Activated CD8-positive, alpha-beta memory T cell treated with anti-CD3 and anti-CD28 coated beads for 24 hours (primary cell): ENCODE data around the gene DNM2.
"Not testable (repeated sequence)": the region's sequence is repeated elsewhere in the genome, so short reads cannot be mapped to it uniquely, and the experiment has no call there.

Experiments used
- DNase-seq: peaks from one replicate; pipeline ENCODE4 v3.0.0-alpha.2; 2020

Gene DNM2

GRCh38 chr19:10727685-10728201, 9.9 kb downstream of the DNM2 start:
- DNase-seq = no peak

DNA sequence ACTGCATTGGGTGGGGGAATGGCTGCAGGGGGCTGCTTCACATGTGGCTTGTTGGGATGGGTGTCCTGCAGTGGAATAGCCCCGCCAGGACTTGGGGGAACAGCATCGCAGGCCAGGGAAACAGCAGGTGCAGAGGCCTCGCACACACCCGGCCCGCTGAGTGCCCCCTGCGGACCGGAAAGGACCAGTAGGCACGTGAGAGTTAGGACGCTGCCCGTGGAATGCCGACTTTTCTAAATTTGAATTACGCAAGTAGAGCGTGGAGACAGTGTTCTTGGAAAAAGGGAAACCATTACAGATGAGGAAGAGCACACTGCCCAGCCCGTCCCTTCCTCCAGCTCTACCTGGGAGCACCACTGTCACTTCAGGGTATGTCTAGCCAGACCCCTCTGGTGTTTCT, 11.5 kb downstream of the DNM2 start:
- DNase-seq = no peak

- DNase-seq = no peak
Measured at GRCh38 chr19:10730932-10731331, 13.1 kb downstream of the DNM2 start.

- DNase-seq = no peak
Measured at GRCh38 chr19:10735741-10736140, 17.9 kb downstream of the DNM2 start.

GRCh38 chr19:10736189-10736588, 18.3 kb downstream of the DNM2 start:
- no peak for DNase-seq

DNA sequence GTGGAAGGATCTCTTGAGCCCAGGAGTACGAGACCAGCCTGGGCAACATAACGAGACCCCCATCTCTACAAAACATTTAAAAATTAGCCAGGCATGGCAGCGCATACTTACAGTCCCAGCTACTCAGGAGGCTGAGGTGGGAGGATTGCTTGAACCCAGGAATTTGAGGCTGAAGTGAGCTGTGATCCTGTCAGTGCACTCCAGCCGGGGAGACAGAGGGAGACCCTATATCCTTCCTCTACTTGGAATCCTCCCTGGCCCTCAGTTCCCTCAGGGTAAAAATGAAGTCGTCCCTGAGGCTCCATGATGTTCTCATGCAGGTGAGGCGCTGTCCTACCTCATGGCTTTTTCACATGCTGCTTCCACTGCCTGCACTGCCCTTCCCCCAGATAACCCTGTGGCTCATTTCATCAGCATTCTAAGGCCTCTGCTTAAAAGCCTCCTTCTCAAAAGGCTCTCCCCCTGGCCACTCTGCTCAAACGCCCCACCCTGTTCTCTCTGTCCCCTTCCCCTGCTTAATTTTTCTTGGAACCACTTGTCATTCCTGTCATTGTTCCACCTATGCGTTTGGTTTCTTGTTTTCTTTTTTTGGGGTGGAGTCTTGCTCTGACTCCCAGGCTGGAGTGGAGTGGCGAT, 19.2 kb downstream of the DNM2 start:
- no peak for DNase-seq

- no peak for DNase-seq
Measured at GRCh38 chr19:10737722-10738121, 19.8 kb downstream of the DNM2 start.

- DNase-seq = no peak
Measured at GRCh38 chr19:10740798-10741197, 22.9 kb downstream of the DNM2 start.

DNA sequence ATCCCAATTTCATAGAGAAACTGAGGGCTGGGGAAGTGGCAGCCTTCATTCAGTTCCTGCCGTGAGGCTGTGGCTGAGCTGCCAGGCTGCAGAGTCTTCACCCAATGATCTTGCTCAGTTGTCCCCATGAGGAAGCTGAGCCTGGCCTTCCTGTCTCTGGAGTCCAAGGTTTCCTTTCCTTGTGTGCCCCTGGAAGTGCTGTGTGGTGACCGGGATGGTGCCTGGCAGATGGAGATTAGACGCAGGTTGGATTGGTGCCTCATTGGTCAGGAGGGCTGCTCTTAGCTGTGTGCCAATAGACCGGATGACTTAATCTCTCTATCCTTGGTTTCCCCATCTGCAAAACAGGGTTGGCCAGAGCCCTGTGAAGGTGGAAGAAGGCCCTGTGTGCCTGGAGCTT, 24.6 kb downstream of the DNM2 start:
- no peak for DNase-seq

DNA sequence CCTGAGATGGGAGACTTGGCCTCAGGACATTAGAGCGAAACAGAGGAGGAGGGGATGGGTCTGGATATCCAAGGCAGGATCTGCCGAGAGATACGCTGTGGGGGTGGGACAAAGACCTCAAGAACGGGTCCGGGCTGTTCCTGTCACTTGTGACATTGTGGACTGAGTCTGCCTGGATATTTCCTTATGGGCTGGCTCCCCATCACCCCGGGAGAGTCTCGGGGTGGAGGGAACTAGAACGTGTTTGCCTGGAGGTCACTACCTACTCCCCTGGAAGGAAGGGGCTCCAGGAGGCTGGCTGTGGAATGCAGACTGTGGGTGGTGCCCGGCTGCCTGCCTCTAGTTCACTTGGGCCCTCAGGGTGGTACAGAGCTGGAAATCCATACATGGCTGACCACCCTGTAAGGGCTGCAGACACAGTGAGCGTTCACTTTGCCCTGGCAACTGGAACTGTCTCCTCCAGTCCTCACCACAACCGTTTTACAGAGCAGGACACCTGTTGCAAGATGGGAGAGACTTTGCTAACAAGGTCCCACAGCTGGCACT, 26.4 kb downstream of the DNM2 start:
- DNase-seq = no peak

GRCh38 chr19:10744801-10745293, 27.0 kb downstream of the DNM2 start:
- DNase-seq = no peak

- not testable (repeated sequence) for DNase-seq
Measured at GRCh38 chr19:10746437-10746836, 28.6 kb downstream of the DNM2 start.

DNA sequence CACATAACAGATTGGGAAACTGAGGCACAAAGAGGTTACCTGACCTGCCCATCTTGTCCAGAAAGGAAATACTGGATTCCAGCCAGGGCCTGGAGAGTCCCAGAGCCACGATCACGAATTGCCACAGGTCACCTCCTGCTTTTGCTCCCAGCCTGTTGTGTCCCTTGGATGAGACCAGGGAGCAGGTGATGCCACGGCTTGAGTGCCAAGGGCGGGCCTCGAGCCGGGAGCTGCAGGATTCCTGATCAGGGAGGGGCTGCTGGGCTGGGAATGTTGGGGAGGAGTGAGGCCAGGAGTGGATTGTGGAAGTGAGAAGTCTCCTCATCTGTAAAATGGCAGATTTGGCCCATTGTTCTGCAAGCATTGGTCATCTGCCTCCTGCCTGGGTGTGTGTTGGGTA, 29.4 kb downstream of the DNM2 start:
- no peak for DNase-seq

GRCh38 chr19:10747674-10748073, 29.8 kb downstream of the DNM2 start:
- no peak for DNase-seq

DNA sequence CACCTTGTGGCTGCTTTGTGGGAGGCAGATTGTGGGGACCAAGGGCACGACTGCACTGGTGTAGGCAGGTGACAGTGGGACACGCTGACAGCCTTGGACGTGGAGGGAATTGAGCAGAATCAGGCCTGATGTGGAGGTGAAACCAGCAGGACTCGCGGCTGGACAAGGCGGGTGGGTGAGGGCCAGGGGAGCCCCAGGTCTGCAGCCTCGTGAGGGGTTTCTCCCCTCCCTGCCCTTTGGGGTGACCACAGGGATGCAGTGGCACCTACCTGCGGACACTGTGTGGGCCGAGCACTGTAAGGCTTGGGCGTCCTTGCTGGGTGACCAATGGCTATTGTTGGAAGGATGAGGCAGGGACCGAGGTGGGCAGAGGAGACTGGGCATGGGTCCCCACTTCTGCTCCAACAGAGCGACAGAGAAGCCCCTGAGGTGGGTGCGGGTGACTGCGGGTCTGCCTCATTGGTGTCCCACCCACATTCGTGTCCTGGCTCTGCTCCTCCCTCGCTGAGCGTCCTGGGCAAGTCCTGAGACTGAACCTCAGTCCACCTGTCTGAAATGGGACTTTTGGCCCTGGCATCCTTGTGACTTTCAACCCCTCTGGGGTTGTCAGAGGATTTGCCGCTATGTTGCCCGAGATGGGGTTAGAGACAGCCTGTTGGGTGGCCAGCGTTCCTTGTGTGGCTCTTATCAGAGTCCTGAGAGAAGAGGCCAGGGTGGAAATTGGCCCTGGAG, 30.5 kb downstream of the DNM2 start:
- DNase-seq = no peak

- no peak for DNase-seq
Measured at GRCh38 chr19:10748927-10749434, 31.1 kb downstream of the DNM2 start.

- no peak for DNase-seq
Measured at GRCh38 chr19:10749435-10750384, 31.8 kb downstream of the DNM2 start.

- no peak for DNase-seq
Measured at GRCh38 chr19:10751109-10751953, 33.5 kb downstream of the DNM2 start.

- no peak for DNase-seq
Measured at GRCh38 chr19:10752237-10752912, 34.5 kb downstream of the DNM2 start.

DNA sequence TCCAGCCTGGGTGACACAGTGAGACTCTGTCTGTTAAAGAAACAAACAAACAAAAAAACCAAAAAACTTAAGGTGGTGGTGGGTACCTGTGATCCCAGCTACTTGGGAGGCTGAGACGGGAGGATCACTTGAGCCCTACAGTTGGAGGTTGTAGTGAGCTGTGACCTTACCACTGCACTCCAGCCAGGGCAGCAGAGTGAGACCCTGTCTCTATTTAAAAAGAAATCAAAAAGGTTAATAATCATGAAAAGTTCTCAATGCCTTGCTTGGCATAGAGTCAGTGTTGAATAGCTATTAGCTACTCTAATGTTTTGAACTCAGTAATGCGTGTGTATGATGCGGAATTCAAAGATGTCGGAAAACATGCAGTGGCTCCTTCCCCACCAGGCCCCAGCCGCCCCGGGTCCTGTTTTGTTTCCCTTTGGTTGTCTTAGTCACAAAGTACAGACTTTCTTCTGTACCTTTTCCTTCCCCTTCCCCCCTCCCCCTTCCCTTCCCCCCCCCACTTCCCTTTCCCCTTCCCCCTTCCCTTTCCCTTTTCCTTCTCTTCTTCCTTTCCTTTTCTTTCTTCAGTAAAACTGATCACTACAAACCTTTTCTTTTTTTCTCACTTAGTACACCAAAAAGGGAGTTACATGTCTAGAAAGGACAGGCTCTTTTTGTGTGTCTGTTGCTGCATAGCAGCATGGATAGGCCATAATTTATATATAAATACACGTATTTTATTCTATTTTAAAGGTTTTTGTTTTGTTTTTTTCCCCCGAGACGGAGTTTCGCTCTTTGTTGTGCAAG, 35.2 kb downstream of the DNM2 start:
- no peak for DNase-seq
